GM12892 (cell line): Measurements from ENCODE around the gene MYOZ1.
"Not testable (repeated sequence)": the region's sequence is repeated elsewhere in the genome, so short reads cannot be mapped to it uniquely, and the experiment has no call there.

Experiments used
- POLR2A ChIP-seq: IDR thresholded peaks from 2 replicates; pipeline ENCODE4 v1.6.1; 2011; ENCODE audit warnings: low read depth, low read length, control low read depth
- POLR2AphosphoS5 ChIP-seq: IDR thresholded peaks from 2 replicates; pipeline ENCODE4 v1.6.1; 2011; ENCODE audit warnings: low read depth, low read length, control low read depth
- TAF1 ChIP-seq: IDR thresholded peaks from 2 replicates; pipeline ENCODE4 v1.6.1; 2011; ENCODE audit warnings: low read depth, mild to moderate bottlenecking, control low read depth, low read length, borderline replicate concordance

DNA sequence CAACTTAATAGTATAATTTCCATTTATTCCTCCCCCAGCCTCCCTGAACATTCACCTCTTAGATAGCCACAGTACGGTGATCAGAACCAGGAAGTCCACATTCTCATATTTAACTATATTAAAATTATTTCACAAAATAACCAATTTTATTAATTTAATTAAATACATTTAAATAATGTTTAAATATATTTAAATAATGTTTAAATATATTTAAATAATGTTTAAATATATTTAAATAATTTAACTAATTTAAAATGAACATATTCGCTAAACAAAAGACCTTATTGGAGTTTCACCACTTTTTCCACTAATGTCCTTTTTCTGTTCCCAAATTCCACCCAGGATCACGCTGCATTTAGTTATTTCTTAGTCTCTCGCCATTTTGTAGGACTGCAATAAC, 27.1 kb upstream of the MYOZ1 start:
- TF ChIP-seq POLR2A, POLR2AphosphoS5, TAF1: not testable (repeated sequence)
